ENCODE measurements around the gene CANT1.

The CANT1 gene

GRCh38 chr17:79010304-79010646, 711 bp upstream of the CANT1 start:
- TF ChIP-seq SIN3A (IDR thresholded peaks at IDR 0.05; ENCODE audit: borderline replicate concordance, insufficient read depth, low read length) (no peak), TAF1 (IDR thresholded peaks at IDR 0.05; ENCODE audit: borderline replicate concordance, insufficient read depth, low read length) (no peak), FOXP2 (optimal IDR thresholded peaks at IDR 0.05; ENCODE audit: borderline replicate concordance, extremely low read depth, extremely low read length, insufficient read depth) (no peak), POLR2AphosphoS5 (IDR thresholded peaks at IDR 0.05; ENCODE audit: low read depth, low read length) (no peak)
- TF ChIP-seq, protein P1, sequence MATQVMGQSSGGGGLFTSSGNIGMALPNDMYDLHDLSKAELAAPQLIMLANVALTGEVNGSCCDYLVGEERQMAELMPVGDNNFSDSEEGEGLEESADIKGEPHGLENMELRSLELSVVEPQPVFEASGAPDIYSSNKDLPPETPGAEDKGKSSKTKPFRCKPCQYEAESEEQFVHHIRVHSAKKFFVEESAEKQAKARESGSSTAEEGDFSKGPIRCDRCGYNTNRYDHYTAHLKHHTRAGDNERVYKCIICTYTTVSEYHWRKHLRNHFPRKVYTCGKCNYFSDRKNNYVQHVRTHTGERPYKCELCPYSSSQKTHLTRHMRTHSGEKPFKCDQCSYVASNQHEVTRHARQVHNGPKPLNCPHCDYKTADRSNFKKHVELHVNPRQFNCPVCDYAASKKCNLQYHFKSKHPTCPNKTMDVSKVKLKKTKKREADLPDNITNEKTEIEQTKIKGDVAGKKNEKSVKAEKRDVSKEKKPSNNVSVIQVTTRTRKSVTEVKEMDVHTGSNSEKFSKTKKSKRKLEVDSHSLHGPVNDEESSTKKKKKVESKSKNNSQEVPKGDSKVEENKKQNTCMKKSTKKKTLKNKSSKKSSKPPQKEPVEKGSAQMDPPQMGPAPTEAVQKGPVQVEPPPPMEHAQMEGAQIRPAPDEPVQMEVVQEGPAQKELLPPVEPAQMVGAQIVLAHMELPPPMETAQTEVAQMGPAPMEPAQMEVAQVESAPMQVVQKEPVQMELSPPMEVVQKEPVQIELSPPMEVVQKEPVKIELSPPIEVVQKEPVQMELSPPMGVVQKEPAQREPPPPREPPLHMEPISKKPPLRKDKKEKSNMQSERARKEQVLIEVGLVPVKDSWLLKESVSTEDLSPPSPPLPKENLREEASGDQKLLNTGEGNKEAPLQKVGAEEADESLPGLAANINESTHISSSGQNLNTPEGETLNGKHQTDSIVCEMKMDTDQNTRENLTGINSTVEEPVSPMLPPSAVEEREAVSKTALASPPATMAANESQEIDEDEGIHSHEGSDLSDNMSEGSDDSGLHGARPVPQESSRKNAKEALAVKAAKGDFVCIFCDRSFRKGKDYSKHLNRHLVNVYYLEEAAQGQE (IDR thresholded peaks at IDR 0.05; ENCODE audit: insufficient read depth in 1 of 2, low read depth in 2 of 2, low read length in 2 of 2), result no peak

DNA sequence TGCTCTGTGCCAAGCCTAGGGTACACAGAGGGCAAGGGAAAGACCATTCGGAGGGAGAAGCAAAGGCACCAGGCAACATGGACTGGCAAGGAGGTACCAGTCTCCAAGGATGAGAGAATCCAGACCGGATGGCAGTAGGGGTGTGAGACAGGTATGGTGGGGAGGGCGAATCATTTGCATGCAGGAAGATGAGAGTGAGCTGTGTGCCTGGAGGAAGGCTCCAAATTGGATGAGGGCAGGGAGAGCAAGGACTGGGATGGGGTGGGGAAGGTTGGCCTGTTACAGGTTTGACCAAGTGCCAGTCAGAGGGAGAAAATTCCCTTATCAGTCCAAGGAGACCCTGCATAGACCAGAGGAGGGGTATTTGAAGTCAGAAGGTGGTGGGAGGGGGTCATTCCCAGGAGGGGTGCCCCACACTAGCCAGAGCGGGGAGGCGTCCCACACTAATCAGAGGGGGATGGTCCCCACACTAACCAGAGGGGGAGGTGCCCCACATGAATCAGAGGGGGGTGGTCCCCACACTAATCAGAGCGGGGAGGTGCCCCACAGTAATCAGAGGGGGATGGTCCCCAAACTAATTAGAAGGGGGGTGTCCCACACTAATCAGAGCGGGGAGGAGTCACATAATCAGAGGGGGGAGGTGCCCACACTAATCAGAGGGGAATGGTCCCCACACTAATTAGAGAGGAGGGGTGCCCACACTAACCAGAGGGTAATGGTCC, 737 bp downstream of the CANT1 start:
- TF ChIP-seq TAF1 (IDR thresholded peaks at IDR 0.05; ENCODE audit: borderline replicate concordance, insufficient read depth, low read length), result no peak
- TF ChIP-seq POLR2AphosphoS5 (IDR thresholded peaks at IDR 0.05; ENCODE audit: low read depth, low read length), result no peak
- TF ChIP-seq, protein P1 (IDR thresholded peaks at IDR 0.05; ENCODE audit: insufficient read depth in 1 of 2, low read depth in 2 of 2, low read length in 2 of 2), result no peak
- no peak for TF ChIP-seq SIN3A (IDR thresholded peaks at IDR 0.05; ENCODE audit: borderline replicate concordance, insufficient read depth, low read length)
- TF ChIP-seq FOXP2 (optimal IDR thresholded peaks at IDR 0.05; ENCODE audit: borderline replicate concordance, extremely low read depth, extremely low read length, insufficient read depth), result no peak

DNA sequence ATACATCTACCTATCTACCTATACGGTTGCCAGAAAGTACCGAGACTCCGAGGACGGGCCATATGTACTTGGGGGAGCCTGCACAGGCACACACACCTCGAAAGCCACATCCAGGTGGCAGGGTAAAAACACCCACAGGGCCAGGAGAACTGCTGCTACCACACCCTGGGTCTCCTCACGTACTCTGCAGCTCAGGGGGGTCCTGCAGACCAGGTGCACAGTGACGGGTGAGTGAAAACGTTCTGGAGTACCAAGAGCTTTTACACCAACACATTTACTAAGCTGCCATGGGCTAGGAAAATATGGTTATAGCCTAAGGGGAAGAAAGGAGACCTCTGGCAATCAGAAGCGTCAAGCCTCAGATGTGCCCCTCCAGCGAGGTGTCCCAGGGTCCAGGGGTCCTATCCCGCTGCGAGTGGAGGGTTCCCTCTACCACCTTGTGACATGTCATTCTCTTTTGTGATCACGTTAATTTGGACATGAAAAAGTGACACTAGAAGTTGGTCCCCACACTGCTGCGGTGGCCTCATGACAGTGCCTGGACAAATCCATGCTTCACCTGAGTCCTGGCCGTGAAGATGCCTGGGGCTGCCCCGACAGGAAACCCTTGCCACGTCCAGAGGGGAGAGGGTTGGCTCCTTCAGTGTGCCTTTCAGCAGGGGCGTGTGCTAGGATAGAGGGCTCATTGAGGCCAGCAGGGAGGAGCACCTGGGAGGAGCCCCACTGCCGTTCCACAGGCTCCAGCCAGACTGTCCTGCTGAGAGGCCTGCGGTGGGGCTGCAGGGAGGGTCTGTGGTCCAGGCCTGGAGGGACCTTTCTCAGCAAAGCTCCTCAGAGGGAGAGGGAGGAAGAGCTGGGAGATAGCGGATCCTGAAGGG, 1.8 kb downstream of the CANT1 start:
- no peak for TF ChIP-seq SIN3A (IDR thresholded peaks at IDR 0.05; ENCODE audit: borderline replicate concordance, insufficient read depth, low read length)
- no peak for TF ChIP-seq POLR2AphosphoS5 (IDR thresholded peaks at IDR 0.05; ENCODE audit: low read depth, low read length)
- TF ChIP-seq, protein P1 (IDR thresholded peaks at IDR 0.05; ENCODE audit: insufficient read depth in 1 of 2, low read depth in 2 of 2, low read length in 2 of 2), result no peak
- no peak for TF ChIP-seq TAF1 (IDR thresholded peaks at IDR 0.05; ENCODE audit: borderline replicate concordance, insufficient read depth, low read length)
- no peak for TF ChIP-seq FOXP2 (optimal IDR thresholded peaks at IDR 0.05; ENCODE audit: borderline replicate concordance, extremely low read depth, extremely low read length, insufficient read depth)

DNA sequence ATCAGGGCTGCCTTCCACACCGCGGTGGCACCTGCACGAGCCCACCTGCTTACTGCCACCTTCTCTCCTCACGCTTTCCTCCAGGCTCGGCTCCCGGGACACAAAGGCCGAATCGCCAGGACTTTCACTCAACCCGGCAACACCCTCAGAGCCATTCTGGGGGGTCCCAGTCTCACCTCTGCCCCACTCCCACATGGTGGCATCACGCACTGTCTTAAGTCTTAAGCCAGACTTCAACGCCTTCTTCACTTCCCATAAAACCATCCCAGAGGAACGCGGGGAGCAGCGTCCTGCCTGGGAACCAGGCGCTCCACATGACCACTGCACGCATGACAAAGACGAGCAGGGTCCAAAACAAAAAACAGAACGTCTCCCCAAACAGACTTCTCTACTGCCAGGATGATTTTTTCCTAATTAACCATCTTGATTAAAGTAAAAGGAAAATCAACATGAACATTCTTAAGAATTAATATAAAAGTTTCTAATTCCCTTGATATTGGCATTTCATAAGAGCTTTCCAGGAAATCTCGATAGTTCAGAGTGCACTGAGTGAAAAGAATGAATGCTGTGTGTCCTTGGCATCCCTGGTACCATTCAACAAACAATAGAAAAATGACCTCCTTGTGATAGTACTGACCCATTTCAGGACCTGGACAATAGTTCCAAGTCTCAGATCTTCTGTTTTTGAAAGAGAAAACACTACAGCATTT, 2.6 kb downstream of the CANT1 start:
- TF ChIP-seq TAF1 (IDR thresholded peaks at IDR 0.05; ENCODE audit: borderline replicate concordance, insufficient read depth, low read length) (no peak), FOXP2 (optimal IDR thresholded peaks at IDR 0.05; ENCODE audit: borderline replicate concordance, extremely low read depth, extremely low read length, insufficient read depth) (no peak), POLR2AphosphoS5 (IDR thresholded peaks at IDR 0.05; ENCODE audit: low read depth, low read length) (no peak), SIN3A (IDR thresholded peaks at IDR 0.05; ENCODE audit: borderline replicate concordance, insufficient read depth, low read length) (no peak)
- TF ChIP-seq, protein P1 (IDR thresholded peaks at IDR 0.05; ENCODE audit: insufficient read depth in 1 of 2, low read depth in 2 of 2, low read length in 2 of 2), result no peak
